ENCODE results near the gene VIPR1.

- TF ChIP-seq CTCF (IDR thresholded peaks at IDR 0.05; ENCODE audit: low read depth, low read length) (no peak), EZH2phosphoT487 (IDR thresholded peaks at IDR 0.05; ENCODE audit: low read depth) (no peak)
These were observed 13.0 kb downstream of the VIPR1 start for GRCh38 chr3:42515391-42515916.
